COLO829 (cell line): ENCODE measurements around the gene NTSR1.
"Not testable (repeated sequence)": the region's sequence is repeated elsewhere in the genome, so short reads cannot be mapped to it uniquely, and the experiment has no call there.

Experiments used
- DNase-seq: peaks from one replicate; pipeline ENCODE4 v3.0.0; 2012; ENCODE audit warnings: low spot score

Gene NTSR1

GRCh38 chr20:62674370-62674769, 34.3 kb upstream of the NTSR1 start:
- DNase-seq, result no peak

DNA sequence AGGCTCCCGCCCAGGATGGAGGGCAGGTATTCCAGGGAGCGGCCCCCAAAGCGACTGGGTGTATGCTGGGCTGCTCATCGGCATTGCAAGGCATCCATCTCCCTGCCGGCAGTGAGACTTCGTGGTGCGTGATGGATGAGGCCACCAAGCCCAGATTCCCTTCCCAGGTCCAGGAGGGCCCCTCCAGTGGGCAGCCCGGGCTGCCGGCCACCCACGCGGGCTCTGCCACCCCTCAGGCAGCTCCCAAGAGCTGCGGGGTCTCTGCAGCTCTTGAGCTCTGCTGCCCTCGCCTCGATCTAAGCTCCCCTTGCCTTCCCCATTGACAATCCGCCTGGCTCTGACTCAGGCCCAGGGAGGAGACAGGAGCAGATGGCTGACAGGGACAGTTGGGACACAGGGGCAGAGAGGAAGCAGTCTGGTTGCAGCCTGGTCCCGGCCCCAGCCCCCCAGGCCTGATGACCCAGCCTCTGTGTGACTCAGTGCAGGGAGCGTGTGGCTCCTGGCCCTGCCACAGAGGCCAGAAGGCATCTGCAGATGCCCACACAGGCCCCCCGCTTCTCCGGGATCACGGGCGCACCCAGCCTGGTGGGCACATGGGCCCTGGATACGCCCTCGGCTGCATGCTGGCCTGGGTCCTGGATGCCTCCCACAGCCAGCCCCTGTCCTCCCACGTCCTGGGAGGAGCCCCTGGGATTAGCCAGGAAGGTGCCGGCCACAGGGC, 33.3 kb upstream of the NTSR1 start:
- DNase-seq, result no peak

GRCh38 chr20:62675877-62676260, 32.8 kb upstream of the NTSR1 start:
- DNase-seq, result no peak

- no peak for DNase-seq
Measured at GRCh38 chr20:62676976-62677375, 31.7 kb upstream of the NTSR1 start.

- DNase-seq, result no peak
Measured at GRCh38 chr20:62677678-62678077, 31.0 kb upstream of the NTSR1 start.

- no peak for DNase-seq
Measured at GRCh38 chr20:62678553-62678952, 30.1 kb upstream of the NTSR1 start.

GRCh38 chr20:62679978-62680589, 28.6 kb upstream of the NTSR1 start:
- DNase-seq, result no peak

DNA sequence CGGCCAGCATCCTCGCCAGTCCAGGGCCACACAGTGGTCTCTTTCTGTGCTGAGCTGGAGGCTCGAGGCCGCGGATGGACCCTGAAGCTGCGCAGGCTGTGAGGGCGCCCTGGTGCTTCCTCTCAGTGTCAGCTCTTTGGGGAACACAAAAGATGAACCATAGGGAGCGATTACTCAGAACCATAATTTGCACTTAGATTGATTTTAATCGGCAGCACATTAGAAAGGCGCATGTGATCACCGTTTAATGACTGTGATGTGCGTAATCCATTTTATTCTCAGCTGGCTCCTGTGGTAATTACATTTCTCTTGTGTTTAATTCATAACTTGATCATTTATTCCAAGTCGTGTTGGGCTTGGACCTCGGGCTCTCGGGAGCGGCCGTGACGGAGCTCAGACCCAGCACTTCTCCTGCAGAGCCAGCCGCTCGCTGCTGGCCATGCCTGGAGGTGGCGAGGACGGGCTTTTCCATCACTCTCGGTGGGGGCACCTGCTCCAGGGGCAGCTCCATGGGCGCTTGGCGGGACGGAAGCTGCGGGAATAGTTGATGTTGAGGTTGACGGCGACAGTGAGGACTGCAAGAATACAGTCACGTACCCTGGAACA, 25.6 kb upstream of the NTSR1 start:
- DNase-seq, result no peak

DNA sequence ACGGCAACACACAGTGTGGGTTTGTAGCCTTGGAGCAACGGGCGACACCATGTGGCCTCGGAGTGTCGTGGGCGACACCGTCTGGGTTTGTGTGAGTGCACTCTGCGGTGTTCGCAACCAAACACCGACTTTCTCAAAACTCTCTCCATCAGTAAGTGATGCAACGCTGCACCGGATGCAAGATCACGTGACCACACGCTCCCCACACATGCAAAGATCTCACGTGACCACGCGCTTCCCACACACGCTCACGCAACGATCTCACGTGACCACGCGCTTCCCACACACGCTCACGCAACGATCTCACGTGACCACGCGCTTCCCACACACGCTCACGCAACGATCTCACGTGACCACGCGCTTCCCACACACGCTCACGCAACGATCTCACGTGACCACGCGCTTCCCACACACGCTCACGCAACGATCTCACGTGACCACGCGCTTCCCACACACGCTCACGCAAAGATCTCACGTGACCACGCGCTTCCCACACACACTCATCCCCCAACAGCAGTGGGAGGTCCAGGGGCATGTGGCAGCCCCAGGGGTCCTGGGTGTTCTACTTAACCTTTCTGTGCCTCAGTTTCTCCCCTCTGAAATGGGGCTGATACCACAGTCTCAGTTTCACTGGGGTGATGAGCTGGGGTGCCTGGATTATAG, 24.8 kb upstream of the NTSR1 start:
- DNase-seq, result not testable (repeated sequence)

- no peak for DNase-seq
Measured at GRCh38 chr20:62684981-62685380, 23.7 kb upstream of the NTSR1 start.

GRCh38 chr20:62685781-62686555, 22.7 kb upstream of the NTSR1 start:
- no peak for DNase-seq

DNA sequence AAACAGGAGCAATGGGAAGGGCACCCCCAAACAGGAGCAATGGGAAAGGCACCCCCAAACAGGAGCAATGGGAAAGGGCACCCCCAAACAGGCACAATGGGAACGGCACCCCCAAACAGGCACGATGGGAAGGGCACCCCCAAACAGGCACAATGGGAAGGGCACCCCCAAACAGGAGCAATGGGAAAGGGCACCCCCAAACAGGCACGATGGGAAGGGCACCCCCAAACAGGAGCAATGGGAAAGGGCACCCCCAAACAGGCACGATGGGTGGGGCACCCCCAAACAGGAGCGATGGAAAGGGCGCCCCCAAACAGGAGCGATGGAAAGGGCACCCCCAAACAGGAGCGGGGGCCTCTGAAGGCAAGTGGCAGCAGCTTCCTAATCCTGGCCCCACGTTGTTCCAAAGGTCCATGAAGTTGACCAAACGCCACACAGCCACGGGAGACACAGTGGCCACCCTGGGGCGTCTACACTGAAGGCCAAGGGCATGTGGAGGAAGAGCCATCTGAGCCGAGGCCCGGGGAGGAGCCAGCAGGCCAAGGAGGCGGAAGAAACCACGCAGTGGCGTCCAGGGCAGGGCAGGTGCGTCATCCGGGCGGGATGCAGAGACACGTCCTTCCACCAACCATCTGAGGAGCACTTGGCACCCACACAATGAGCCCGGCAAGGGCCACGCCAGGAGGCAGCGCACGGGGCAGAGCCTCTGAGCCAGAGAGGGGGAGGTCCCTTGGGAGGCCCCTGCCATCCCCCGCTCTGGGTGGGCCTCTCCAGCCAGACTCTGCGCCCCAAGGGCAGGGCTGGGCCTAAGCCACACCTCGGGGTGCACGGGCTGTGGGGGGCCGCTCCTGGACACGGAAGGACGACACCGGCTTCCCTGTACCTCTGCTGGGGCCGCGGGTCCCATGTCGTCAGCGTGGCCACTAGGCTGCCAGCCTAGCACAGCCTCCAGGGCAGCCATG, 21.5 kb upstream of the NTSR1 start:
- no peak for DNase-seq

GRCh38 chr20:62688083-62688482, 20.6 kb upstream of the NTSR1 start:
- no peak for DNase-seq

- DNase-seq, result no peak
Measured at GRCh38 chr20:62688855-62689460, 19.7 kb upstream of the NTSR1 start.

GRCh38 chr20:62689861-62690260, 18.8 kb upstream of the NTSR1 start:
- DNase-seq, result no peak

- DNase-seq, result no peak
Measured at GRCh38 chr20:62690261-62690820, 18.3 kb upstream of the NTSR1 start.

- peak; percentile 94 for DNase-seq
Measured at GRCh38 chr20:62691487-62691886, 17.1 kb upstream of the NTSR1 start.

DNA sequence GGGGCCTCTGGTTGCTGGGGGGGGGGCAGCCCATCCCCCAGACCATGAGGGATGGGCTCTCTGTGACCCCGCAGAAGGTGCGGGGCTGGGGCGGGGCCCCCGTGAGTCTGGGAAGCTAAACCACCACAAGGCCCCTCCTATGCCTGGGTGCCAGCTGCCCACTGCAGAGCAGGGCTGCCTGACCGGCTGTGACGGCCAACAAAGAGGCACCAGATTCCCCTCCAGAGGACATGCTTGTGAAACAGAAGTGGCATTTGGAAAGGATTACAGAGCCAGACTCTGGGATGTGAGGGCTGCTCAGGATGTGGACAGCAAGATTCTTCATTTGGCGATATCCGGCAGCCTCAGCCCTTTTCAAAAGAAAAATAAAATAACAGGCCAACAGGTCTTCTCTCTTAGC, 16.5 kb upstream of the NTSR1 start:
- no peak for DNase-seq

GRCh38 chr20:62692801-62693523, 15.7 kb upstream of the NTSR1 start:
- DNase-seq, result no peak

DNA sequence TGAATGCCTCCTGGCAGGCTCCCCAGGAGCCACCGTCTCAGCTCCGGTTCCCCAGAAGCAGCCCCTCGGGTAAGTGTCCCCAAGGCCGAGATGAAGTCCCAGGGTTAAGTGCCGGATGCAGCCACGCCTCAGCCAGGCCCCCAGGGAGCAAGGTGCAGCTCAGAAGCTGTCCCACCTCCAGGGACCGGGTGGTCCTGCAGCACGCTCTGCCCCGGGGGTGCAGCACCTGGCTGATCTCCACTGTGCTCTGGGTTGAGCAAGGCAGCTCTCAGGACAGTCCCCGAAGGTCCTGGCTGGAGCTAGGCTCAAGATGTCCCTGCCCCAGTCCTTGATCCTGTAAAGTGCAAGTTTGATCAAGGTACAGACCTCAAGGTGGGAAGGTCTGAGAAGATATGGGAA, 15.1 kb upstream of the NTSR1 start:
- no peak for DNase-seq
